ENCODE measurements around the gene LHX3. TPM values are rescaled to one million over a fixed set of nuclear protein-coding genes. Genes with fewer than 3 reads are reported as not detected.

The LHX3 gene
- total RNA-seq, 1 experiment from 2014 or later = not detected

- Histone ChIP-seq H2BK12ac (ENCODE audit: insufficient read length, low read depth, low read length) (no peak overlapping the region), H3K9ac (ENCODE audit: extremely low read depth, insufficient read length, low read length) (no peak overlapping the region), H2BK120ac (ENCODE audit: low read depth, low read length, poor library complexity, severe bottlenecking) (no peak overlapping the region), H3K14ac (ENCODE audit: insufficient read depth, low read length) (no peak overlapping the region), H3K9me3 (ENCODE audit: control insufficient read depth, low read depth, low read length) (no peaks in the 10 kb centered on the region), H3K23me2 (ENCODE audit: insufficient read length, low read depth, low read length, poor library complexity, severe bottlenecking) (no peaks in the 10 kb centered on the region), H4K8ac (replicated peaks; ENCODE audit: insufficient read length, low read depth, low read length) (no peak overlapping the region), H3K4me1 (ENCODE audit: insufficient read depth, low read length) (no peaks in the 10 kb centered on the region), H2BK15ac (ENCODE audit: low read depth, low read length) (no peak overlapping the region), H3K18ac (ENCODE audit: insufficient read length, low read depth, low read length) (no peak overlapping the region), H4K91ac (ENCODE audit: insufficient read length, low read depth, low read length) (no peak overlapping the region), H3K23ac (ENCODE audit: insufficient read length, low read depth, low read length) (no peak overlapping the region), H2AK5ac (ENCODE audit: insufficient read length, low read length) (no peak overlapping the region), H3K56ac (ENCODE audit: insufficient read length, low read depth, low read length) (no peak overlapping the region), H2AFZ (ENCODE audit: low read length) (no peak overlapping the region), H4K5ac (ENCODE audit: insufficient read length, low read depth, low read length) (no peak overlapping the region), H2BK20ac (ENCODE audit: low read depth, low read length, poor library complexity, severe bottlenecking) (no peak overlapping the region), H4K20me1 (ENCODE audit: control insufficient read depth, insufficient read depth, insufficient read length) (no peaks in the 10 kb centered on the region), H3K79me1 (ENCODE audit: insufficient read depth, low read depth, low read length, poor library complexity, severe bottlenecking) (no peaks in the 10 kb centered on the region), H3K79me2 (ENCODE audit: insufficient read depth, low read length) (no peaks in the 10 kb centered on the region), H3K4ac (ENCODE audit: low read depth, low read length) (no peak overlapping the region), H3K27me3 (ENCODE audit: insufficient read depth, low read length) (no peaks in the 10 kb centered on the region), H3K27ac (ENCODE audit: insufficient read length, low read depth, low read length) (no peak overlapping the region), H3K4me2 (ENCODE audit: insufficient read depth, insufficient read length, low read length) (no peak overlapping the region), H2BK5ac (ENCODE audit: insufficient read length, low read length) (no peak overlapping the region), H3T11ph (ENCODE audit: low read length) (no peak overlapping the region)
- no CpG with 5 or more reads among the region's 13 CpGs for WGBS (ENCODE audit: extremely low coverage, insufficient read length, low lambda C conversion rate)
- peaks cover 10 to 34% of the 10 kb centered on the region in 2 experiments for H3K4me1 Mint-ChIP-seq
- DNase-seq = no peak
- no peaks in the 10 kb centered on the region; a peak in 2 of 5 replicates for H3K9me3 Mint-ChIP-seq
- H3K27ac Mint-ChIP-seq = no peak overlapping the region
- H3K4me3 Mint-ChIP-seq = no peak overlapping the region
- peaks cover 2% of the 10 kb centered on the region; the same call in 1 of the 2 replicates for H3K27me3 Mint-ChIP-seq (ENCODE audit: low read depth)
- no peaks in the 10 kb centered on the region for H3K36me3 Mint-ChIP-seq (ENCODE audit: insufficient read depth in 1 of 3, low read depth in 3 of 3)
- no peak for TF ChIP-seq CTCF (conservative IDR thresholded peaks at IDR 0.05)
Measured at GRCh38 chr9:136179761-136180160, 25.2 kb downstream of the LHX3 start.

Data from H9 (cell line).